ENCODE data around the gene ATP8A2. TPM values are rescaled to one million over a fixed set of nuclear protein-coding genes. Genes with fewer than 3 reads are reported as not detected.

Gene ATP8A2
- total and polyA plus RNA-seq, 2 of the 4 experiments (the other 2 are of a cell fraction): 0.02 to 0.18 TPM

DNA sequence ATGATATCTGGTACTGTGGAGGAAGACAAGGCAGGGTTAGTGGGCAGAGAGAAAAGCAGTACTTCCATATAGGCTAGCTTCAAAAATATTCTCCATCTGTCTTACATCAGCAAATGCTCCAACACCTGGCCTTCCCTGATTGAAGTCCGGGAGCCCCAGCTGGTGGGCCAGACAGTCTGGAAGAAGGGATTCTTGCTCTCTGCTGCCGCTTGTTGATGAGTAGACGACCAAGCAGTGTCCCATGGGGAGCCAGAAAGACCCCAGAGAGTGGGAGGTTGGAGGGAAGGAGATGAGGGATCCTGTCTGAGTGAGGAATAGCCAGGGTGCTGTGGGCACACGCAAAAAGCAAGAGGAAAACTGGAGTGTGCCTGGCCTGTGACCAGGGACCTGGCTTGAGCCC, 95.1 kb downstream of the ATP8A2 start:
- no peak overlapping the region for H3K56ac ChIP-seq (ENCODE audit: extremely low read depth, insufficient read depth, low read length)
- no TSS peak for BruUV-seq (replicated peaks)
- WGBS, 2 experiments (ENCODE audit: extremely low coverage in 2 of 2, insufficient read length in 1 of 2): no CpG with 5 or more reads among the region's 4 CpGs
- no peak overlapping the region for H2AK5ac ChIP-seq (ENCODE audit: low read depth, low read length)
- no peak overlapping the region for H3K4ac ChIP-seq (ENCODE audit: low read depth, low read length)
- POLR2A ChIA-PET (ENCODE audit: unreplicated experiment): no interaction called here
- H3K4me3 ChIP-seq (ENCODE audit: insufficient read depth, low read depth, low read length): no peak overlapping the region
- dilution Hi-C loops (cut with HindIII; ENCODE audit: low sequenced_read_pairs, unreplicated experiment) (no loop called here), in situ Hi-C loops (cut with MboI; ENCODE audit: low sequenced_read_pairs) (no loop called here), intact Hi-C loops (cut with micrococcal nuclease) (no loop called here)
- H3K14ac ChIP-seq (replicated peaks; ENCODE audit: low read depth, low read length): no peak overlapping the region
- CTCF ChIA-PET: no interaction called here
- no peak overlapping the region for H3K27ac ChIP-seq (ENCODE audit: insufficient read depth, low read length)
- no peaks in the 10 kb centered on the region for H3K9me3 ChIP-seq (ENCODE audit: control insufficient read depth, insufficient read depth, low read length)
- no peak overlapping the region for H4K5ac ChIP-seq (ENCODE audit: low read depth, low read length)
- H4K8ac ChIP-seq (ENCODE audit: low read depth in 2 of 2, low read length in 2 of 2): no peak overlapping the region
- no peak overlapping the region for H2AFZ ChIP-seq (replicated peaks; ENCODE audit: low read length, poor library complexity)
- H3K79me1 ChIP-seq (ENCODE audit: low read depth in 1 of 2, low read length in 2 of 2): no peaks in the 10 kb centered on the region
- no peak overlapping the region for H4K91ac ChIP-seq (ENCODE audit: insufficient read depth, low read depth, low read length)
- no peak for DNase-seq
- no peak overlapping the region for H3K18ac ChIP-seq (ENCODE audit: low read depth, low read length)
- H2BK15ac ChIP-seq (ENCODE audit: low read depth, low read length): no peak overlapping the region
- no peak overlapping the region for H2BK5ac ChIP-seq (ENCODE audit: low read depth, low read length, poor library complexity, severe bottlenecking)
- no peak for TF ChIP-seq CHD1 (IDR thresholded peaks at IDR 0.05; ENCODE audit: low read depth, low read length)
- no peak for TF ChIP-seq NFE2L2 (IDR thresholded peaks at IDR 0.05; ENCODE audit: low read depth, low read length)
- TF ChIP-seq, protein P1, sequence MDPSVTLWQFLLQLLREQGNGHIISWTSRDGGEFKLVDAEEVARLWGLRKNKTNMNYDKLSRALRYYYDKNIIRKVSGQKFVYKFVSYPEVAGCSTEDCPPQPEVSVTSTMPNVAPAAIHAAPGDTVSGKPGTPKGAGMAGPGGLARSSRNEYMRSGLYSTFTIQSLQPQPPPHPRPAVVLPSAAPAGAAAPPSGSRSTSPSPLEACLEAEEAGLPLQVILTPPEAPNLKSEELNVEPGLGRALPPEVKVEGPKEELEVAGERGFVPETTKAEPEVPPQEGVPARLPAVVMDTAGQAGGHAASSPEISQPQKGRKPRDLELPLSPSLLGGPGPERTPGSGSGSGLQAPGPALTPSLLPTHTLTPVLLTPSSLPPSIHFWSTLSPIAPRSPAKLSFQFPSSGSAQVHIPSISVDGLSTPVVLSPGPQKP (IDR thresholded peaks at IDR 0.05; ENCODE audit: borderline replicate concordance, low read depth, low read length): no peak
- no peak for TF ChIP-seq RCOR1 (IDR thresholded peaks at IDR 0.05; ENCODE audit: insufficient replicate concordance, low read length)
- no peak for TF ChIP-seq BHLHE40 (IDR thresholded peaks at IDR 0.05; ENCODE audit: low read depth, low read length)
- TF ChIP-seq SMC3 (IDR thresholded peaks at IDR 0.05; ENCODE audit: low read depth, low read length): no peak
- no peak for TF ChIP-seq CEBPB (IDR thresholded peaks at IDR 0.05; ENCODE audit: low read depth, low read length)
- TF ChIP-seq, protein P2, sequence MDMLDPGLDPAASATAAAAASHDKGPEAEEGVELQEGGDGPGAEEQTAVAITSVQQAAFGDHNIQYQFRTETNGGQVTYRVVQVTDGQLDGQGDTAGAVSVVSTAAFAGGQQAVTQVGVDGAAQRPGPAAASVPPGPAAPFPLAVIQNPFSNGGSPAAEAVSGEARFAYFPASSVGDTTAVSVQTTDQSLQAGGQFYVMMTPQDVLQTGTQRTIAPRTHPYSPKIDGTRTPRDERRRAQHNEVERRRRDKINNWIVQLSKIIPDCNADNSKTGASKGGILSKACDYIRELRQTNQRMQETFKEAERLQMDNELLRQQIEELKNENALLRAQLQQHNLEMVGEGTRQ (IDR thresholded peaks at IDR 0.05; ENCODE audit: low read depth, low read length): no peak
- H3K4me1 ChIP-seq (ENCODE audit: control insufficient read depth, insufficient read depth, low read length): no peaks in the 10 kb centered on the region
- H3K9ac ChIP-seq (ENCODE audit: low read depth, low read length): no peak overlapping the region
- no peaks in the 10 kb centered on the region for H4K20me1 ChIP-seq (ENCODE audit: insufficient read depth, low read length)
- H3K9me1 ChIP-seq (ENCODE audit: insufficient read depth, low read length): no peaks in the 10 kb centered on the region
- no peak overlapping the region for H3K4me2 ChIP-seq (ENCODE audit: low read depth, low read length)
- H2BK120ac ChIP-seq (ENCODE audit: low read depth, low read length): no peak overlapping the region
- no peaks in the 10 kb centered on the region for H3K36me3 ChIP-seq (ENCODE audit: control insufficient read depth, insufficient read depth, low read length)
- peaks cover 8% of the 10 kb centered on the region for H3K27me3 ChIP-seq (ENCODE audit: control insufficient read depth, insufficient read depth, low read length)
- no peak for ATAC-seq (ENCODE audit: low read depth)
- H3K23ac ChIP-seq (ENCODE audit: low read depth, low read length): no peak overlapping the region
- H2AK9ac ChIP-seq (replicated peaks; ENCODE audit: low read depth, low read length, poor library complexity): no peak overlapping the region
- no peak overlapping the region for H2BK20ac ChIP-seq (ENCODE audit: low read depth, low read length)
